HepG2 (cell line): Measurements from ENCODE around the gene CD3G. TPM values are rescaled to one million over a fixed set of nuclear protein-coding genes. Genes with fewer than 3 reads are reported as not detected.

ENCODE experiments used
- BRF2 ChIP-seq: sonication (generic); formaldehyde crosslinking; IDR thresholded peaks from 2 replicates; pipeline ENCODE4 v1.8.1; 2022; ENCODE audit warnings: mild to moderate bottlenecking, missing genetic modification reagents
- HMGXB4 ChIP-seq, 2 experiments: sonication (generic) in 1 of 2; formaldehyde crosslinking in 1 of 2; IDR thresholded peaks; 2 replicates each; pipeline versions ENCODE4 v1.4.0 to v1.6.1; 2018 to 2020; ENCODE audit warnings: missing genetic modification reagents in 2 of 2, borderline replicate concordance in 1 of 2, low read depth in 1 of 2, mild to moderate bottlenecking in 1 of 2, missing biosample characterization in 1 of 2
- KDM1A ChIP-seq: IDR thresholded peaks from 2 replicates; pipeline ENCODE4 v1.6.1; 2016; ENCODE audit warnings: missing compliant biosample characterization
- NFYB ChIP-seq: sonication (generic); formaldehyde crosslinking; IDR thresholded peaks from 2 replicates; pipeline ENCODE4 v1.4.0; 2020; ENCODE audit warnings: missing genetic modification reagents
- NONO ChIP-seq, 2 experiments: fragments of 450-650 bp in 1 of 2; sonication (generic) in 1 of 2; formaldehyde crosslinking in 1 of 2; IDR thresholded peaks in 1 of 2; conservative IDR thresholded peaks in 1 of 2; 2 replicates each; pipeline versions ENCODE4 v1.6.1 to v1.8.0; 2017 to 2022; ENCODE audit warnings: mild to moderate bottlenecking in 1 of 2, missing genetic modification reagents in 1 of 2, moderate library complexity in 1 of 2
- RARA ChIP-seq: IDR thresholded peaks from 2 replicates; pipeline ENCODE4 v1.6.1; 2016; ENCODE audit warnings: missing genetic modification reagents, missing compliant biosample characterization
- TCF7L2 ChIP-seq: IDR thresholded peaks from 2 replicates; pipeline ENCODE4 v1.6.1; 2011; ENCODE audit warnings: mild to moderate bottlenecking, low read depth, low read length, moderate library complexity
- polyA plus RNA-seq, 8 experiments: library from polyadenylated mRNA; depleted of rRNA in 3 of 8; stranded (reverse) in 7 of 8; unstranded in 1 of 8; fragments of >200 nt; fragmentation: Illumina TruSeq in 4 of 8; extraction: Trizol in 4 of 8; gene quantifications; 2 replicates each; pipeline versions ENCODE4 v1.2.1 to v1.2.3, GENCODE V29; 2011 to 2016; ENCODE audit warnings: low read depth in 4 of 8, missing spikeins in 1 of 8, mixed read lengths in 1 of 8; ENCODE audit not compliant: insufficient read depth in 1 of 8
- total RNA-seq, 5 experiments: library from RNA; depleted of rRNA; stranded (reverse); fragments of >200 nt; fragmentation: Illumina TruSeq; extraction: Trizol; gene quantifications; 2 replicates each; pipeline ENCODE4 v1.2.3, GENCODE V29; 2016; ENCODE audit warnings: low read depth in 1 of 5
- TF ChIP-seq, protein P1 (sequence below): sonication (generic); formaldehyde crosslinking; conservative IDR thresholded peaks from 2 replicates; pipeline ENCODE4 v1.4.0; 2020; ENCODE audit warnings: missing genetic modification reagents

The CD3G gene
- total and polyA plus RNA-seq, 2 of the 13 experiments (the other 11 are each of a cell fraction or from before 2014, with no cell fraction given): not detected

GRCh38 chr11:118349475-118349874 lies 5.3 kb downstream of the CD3G start (continued):
- TF ChIP-seq BRF2: no peak
- no peak for TF ChIP-seq TCF7L2
- TF ChIP-seq RARA (CRISPR knock-in tag): no peak
- TF ChIP-seq NONO (IDR thresholded peaks at IDR 0.05): no peak
- no peak for TF ChIP-seq NONO (CRISPR knock-in tag; conservative IDR thresholded peaks at IDR 0.05)
- TF ChIP-seq HMGXB4 (CRISPR knock-in tag; IDR thresholded peaks at IDR 0.05; ENCODE audit: borderline replicate concordance in 1 of 2, low read depth in 1 of 2): no peak
- no peak for TF ChIP-seq KDM1A
- TF ChIP-seq, protein P1, sequence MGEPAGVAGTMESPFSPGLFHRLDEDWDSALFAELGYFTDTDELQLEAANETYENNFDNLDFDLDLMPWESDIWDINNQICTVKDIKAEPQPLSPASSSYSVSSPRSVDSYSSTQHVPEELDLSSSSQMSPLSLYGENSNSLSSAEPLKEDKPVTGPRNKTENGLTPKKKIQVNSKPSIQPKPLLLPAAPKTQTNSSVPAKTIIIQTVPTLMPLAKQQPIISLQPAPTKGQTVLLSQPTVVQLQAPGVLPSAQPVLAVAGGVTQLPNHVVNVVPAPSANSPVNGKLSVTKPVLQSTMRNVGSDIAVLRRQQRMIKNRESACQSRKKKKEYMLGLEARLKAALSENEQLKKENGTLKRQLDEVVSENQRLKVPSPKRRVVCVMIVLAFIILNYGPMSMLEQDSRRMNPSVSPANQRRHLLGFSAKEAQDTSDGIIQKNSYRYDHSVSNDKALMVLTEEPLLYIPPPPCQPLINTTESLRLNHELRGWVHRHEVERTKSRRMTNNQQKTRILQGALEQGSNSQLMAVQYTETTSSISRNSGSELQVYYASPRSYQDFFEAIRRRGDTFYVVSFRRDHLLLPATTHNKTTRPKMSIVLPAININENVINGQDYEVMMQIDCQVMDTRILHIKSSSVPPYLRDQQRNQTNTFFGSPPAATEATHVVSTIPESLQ (CRISPR knock-in tag): no peak
- TF ChIP-seq NFYB (CRISPR knock-in tag): no peak
